Measurements from ENCODE around the gene ELOB.
A peak's percentile ranks its signal among the peaks of the same experiment; 100 is the strongest.

The ELOB gene

DNA sequence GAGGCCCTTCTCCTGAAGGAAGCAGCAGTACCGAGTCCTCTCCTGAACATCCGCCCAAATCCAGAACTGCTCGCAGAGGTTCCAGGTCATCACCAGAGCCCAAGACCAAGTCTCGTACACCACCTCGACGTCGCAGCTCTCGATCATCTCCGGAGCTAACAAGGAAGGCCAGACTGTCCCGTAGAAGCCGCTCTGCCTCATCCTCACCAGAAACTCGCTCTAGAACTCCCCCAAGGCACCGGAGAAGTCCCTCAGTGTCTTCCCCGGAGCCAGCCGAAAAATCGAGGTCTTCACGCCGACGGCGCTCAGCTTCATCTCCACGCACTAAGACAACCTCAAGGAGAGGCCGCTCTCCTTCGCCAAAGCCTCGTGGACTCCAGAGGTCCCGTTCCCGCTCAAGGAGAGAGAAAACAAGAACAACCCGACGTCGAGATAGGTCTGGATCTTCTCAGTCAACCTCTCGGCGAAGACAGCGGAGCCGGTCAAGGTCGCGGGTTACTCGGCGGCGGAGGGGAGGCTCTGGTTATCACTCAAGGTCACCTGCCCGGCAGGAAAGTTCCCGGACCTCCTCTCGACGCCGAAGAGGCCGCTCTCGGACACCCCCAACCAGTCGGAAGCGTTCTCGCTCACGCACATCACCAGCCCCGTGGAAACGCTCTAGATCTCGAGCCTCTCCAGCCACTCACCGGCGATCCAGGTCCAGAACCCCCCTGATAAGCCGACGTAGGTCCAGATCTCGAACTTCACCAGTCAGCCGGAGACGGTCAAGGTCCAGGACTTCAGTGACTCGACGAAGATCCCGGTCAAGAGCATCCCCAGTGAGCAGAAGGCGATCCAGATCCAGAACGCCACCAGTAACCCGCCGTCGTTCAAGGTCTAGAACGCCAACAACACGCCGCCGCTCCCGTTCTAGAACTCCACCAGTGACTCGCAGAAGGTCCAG, 11.3 kb downstream of the ELOB start:
- no peaks in the 10 kb centered on the region; the same call in 1 of the 2 replicates for H3K4me1 ChIP-seq (ENCODE audit: control insufficient read depth, insufficient read depth, low read length)
- CTCF ChIA-PET, result interaction anchor here (1.0 kb wide), 1 partner anchor 9 kb away, joined by 3 read pairs; no protein-coding TSS in a partner anchor

DNA sequence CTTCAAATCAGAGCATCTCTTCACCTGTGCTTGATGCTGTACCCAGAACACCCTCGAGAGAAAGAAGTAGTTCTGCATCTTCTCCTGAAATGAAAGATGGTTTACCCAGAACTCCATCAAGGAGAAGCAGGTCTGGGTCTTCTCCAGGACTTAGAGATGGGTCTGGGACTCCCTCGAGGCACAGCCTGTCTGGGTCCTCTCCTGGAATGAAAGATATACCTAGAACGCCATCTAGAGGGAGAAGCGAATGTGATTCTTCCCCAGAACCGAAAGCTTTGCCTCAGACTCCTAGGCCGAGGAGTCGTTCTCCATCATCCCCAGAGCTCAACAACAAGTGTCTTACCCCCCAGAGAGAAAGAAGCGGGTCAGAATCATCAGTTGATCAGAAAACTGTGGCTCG, 12.4 kb downstream of the ELOB start:
- no peaks in the 10 kb centered on the region for H3K4me1 ChIP-seq (ENCODE audit: control insufficient read depth, insufficient read depth, low read length)
- POLR2A ChIA-PET, result interaction anchor here (1.9 kb wide), 1 partner anchor 9 kb away, joined by 6 read pairs; no protein-coding TSS in a partner anchor
- no peak overlapping the region for H3K4me3 ChIP-seq (ENCODE audit: low read depth, low read length)
- H3K9me3 ChIP-seq (ENCODE audit: control insufficient read depth, insufficient read depth, low read depth, low read length), result no peaks in the 10 kb centered on the region
- H3K27ac ChIP-seq (ENCODE audit: extremely low read depth, low read depth, low read length), result no peak overlapping the region
- H3K36me3 ChIP-seq (ENCODE audit: control insufficient read depth in 2 of 2, insufficient read depth in 1 of 2, low read length in 2 of 2), result peaks cover 40 to 100% of the 10 kb centered on the region in 2 experiments
- TF ChIP-seq ZNF184 (tag by site-specific recombination; IDR thresholded peaks at IDR 0.05) (no peak), ZNF133 (tag by site-specific recombination; IDR thresholded peaks at IDR 0.05) (no peak), GLI2 (tag by site-specific recombination; IDR thresholded peaks at IDR 0.05; ENCODE audit: borderline replicate concordance, low read depth) (no peak), ZNF658 (tag by site-specific recombination; IDR thresholded peaks at IDR 0.05) (no peak), WT1 (tag by site-specific recombination; IDR thresholded peaks at IDR 0.05) (no peak), ZNF707 (tag by site-specific recombination; IDR thresholded peaks at IDR 0.05) (no peak), ZBTB21 (tag by site-specific recombination; IDR thresholded peaks at IDR 0.05) (no peak), ZNF654 (tag by site-specific recombination; IDR thresholded peaks at IDR 0.05; ENCODE audit: low read depth) (no peak), ZNF514 (tag by site-specific recombination; IDR thresholded peaks at IDR 0.05) (no peak)
- CTCF ChIA-PET, result interaction anchor here (1.0 kb wide), 1 partner anchor 10 kb away, joined by 3 read pairs; no protein-coding TSS in a partner anchor

More for the DNA sequence above, 11.3 kb downstream of the ELOB start:
- POLR2A ChIA-PET, result interaction anchor here (1.0 to 1.9 kb wide), 2 partner anchors 8 to 10 kb away, joined by 5 to 6 read pairs; no protein-coding TSS in a partner anchor
- H3K27ac ChIP-seq (ENCODE audit: extremely low read depth, low read depth, low read length), result no peak overlapping the region
- H3K4me3 ChIP-seq (ENCODE audit: low read depth, low read length), result no peak overlapping the region
- TF ChIP-seq OVOL3 (tag by site-specific recombination; IDR thresholded peaks at IDR 0.05), result no peak
- TF ChIP-seq, protein P1, sequence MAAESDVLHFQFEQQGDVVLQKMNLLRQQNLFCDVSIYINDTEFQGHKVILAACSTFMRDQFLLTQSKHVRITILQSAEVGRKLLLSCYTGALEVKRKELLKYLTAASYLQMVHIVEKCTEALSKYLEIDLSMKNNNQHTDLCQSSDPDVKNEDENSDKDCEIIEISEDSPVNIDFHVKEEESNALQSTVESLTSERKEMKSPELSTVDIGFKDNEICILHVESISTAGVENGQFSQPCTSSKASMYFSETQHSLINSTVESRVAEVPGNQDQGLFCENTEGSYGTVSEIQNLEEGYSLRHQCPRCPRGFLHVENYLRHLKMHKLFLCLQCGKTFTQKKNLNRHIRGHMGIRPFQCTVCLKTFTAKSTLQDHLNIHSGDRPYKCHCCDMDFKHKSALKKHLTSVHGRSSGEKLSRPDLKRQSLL (tag by site-specific recombination; IDR thresholded peaks at IDR 0.05), result peak; percentile 76; the same call in 1 of the 2 replicates
- no peaks in the 10 kb centered on the region for H3K9me3 ChIP-seq (ENCODE audit: control insufficient read depth, insufficient read depth, low read depth, low read length)
- H3K36me3 ChIP-seq (ENCODE audit: control insufficient read depth in 2 of 2, insufficient read depth in 1 of 2, low read length in 2 of 2), result peaks cover 36 to 100% of the 10 kb centered on the region in 2 experiments

DNA sequence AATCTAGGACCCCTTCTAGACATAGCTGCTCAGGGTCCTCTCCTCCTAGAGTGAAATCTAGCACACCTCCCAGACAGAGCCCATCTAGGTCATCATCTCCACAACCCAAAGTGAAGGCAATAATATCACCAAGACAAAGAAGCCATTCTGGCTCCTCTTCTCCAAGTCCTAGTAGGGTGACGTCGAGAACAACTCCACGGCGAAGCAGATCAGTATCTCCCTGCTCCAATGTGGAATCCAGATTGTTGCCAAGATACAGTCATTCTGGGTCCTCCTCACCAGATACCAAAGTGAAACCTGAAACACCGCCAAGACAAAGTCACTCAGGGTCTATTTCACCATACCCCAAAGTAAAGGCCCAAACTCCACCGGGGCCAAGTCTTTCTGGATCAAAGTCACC, 13.9 kb downstream of the ELOB start:
- ChIA-PET POLR2A (interaction anchor here (1.1 kb wide), 1 partner anchor 10 kb away, joined by 6 read pairs; the partner anchor contains the start of gene SRRM2), CTCF (interaction anchor here (1.0 kb wide), 1 partner anchor 20 kb away, joined by 3 read pairs; no protein-coding TSS in a partner anchor)
- Histone ChIP-seq H3K4me3 (ENCODE audit: low read depth, low read length) (no peak overlapping the region), H3K27ac (ENCODE audit: extremely low read depth, low read depth, low read length) (no peak overlapping the region), H3K9me3 (ENCODE audit: control insufficient read depth, insufficient read depth, low read depth, low read length) (no peaks in the 10 kb centered on the region), H3K36me3 (ENCODE audit: control insufficient read depth in 2 of 2, insufficient read depth in 1 of 2, low read length in 2 of 2) (peaks cover 50 to 100% of the 10 kb centered on the region in 2 experiments), H3K4me1 (ENCODE audit: control insufficient read depth, insufficient read depth, low read length) (no peaks in the 10 kb centered on the region)
- TF ChIP-seq ZNF146 (tag by site-specific recombination; IDR thresholded peaks at IDR 0.05) (no peak), ZNF16 (tag by site-specific recombination; IDR thresholded peaks at IDR 0.05; ENCODE audit: low read depth) (no peak), ZNF394 (tag by site-specific recombination; IDR thresholded peaks at IDR 0.05; ENCODE audit: borderline replicate concordance) (no peak), TSHZ1 (tag by site-specific recombination; IDR thresholded peaks at IDR 0.05; ENCODE audit: borderline replicate concordance) (no peak), ZSCAN23 (tag by site-specific recombination; IDR thresholded peaks at IDR 0.05) (no peak), ZNF366 (tag by site-specific recombination; conservative IDR thresholded peaks at IDR 0.05) (no peak), ZNF169 (tag by site-specific recombination; IDR thresholded peaks at IDR 0.05) (no peak), BCL11B (tag by site-specific recombination; IDR thresholded peaks at IDR 0.05; ENCODE audit: low read depth) (no peak)
